ENCODE results near the gene ADGRE1. TPM values are rescaled to one million over a fixed set of nuclear protein-coding genes. Genes with fewer than 3 reads are reported as not detected.
A peak's percentile ranks its signal among the peaks of the same experiment; 100 is the strongest.

The ADGRE1 gene
- total and polyA plus RNA-seq, 2 of the 13 experiments (the other 11 are each of a cell fraction or from before 2014, with no cell fraction given): not detected

DNA sequence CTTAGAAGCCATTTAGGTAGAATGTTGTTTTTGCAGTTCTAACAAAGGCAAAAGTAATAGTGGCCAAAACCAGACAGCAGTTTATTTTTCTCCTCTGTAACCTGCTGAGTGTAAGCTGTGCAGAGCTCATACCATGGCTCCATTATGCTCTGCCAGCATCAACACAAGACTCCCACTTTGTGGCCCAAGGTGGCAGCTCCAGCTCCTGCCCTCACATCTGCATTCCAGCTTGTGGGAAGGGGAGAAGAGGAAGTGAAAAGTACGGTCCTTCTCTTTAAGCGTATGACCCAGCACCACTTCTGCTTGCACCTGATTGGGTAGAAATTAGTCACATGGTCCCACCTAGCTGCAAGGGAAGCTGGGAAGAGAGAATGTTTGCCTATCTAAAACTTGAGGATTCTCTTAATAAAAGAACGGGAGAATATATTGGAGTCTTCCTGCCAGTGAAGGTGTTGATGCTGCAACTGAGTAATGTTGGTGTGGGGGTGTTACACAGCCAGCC, 19.2 kb downstream of the ADGRE1 start (continued):
- TF ChIP-seq, protein P1, sequence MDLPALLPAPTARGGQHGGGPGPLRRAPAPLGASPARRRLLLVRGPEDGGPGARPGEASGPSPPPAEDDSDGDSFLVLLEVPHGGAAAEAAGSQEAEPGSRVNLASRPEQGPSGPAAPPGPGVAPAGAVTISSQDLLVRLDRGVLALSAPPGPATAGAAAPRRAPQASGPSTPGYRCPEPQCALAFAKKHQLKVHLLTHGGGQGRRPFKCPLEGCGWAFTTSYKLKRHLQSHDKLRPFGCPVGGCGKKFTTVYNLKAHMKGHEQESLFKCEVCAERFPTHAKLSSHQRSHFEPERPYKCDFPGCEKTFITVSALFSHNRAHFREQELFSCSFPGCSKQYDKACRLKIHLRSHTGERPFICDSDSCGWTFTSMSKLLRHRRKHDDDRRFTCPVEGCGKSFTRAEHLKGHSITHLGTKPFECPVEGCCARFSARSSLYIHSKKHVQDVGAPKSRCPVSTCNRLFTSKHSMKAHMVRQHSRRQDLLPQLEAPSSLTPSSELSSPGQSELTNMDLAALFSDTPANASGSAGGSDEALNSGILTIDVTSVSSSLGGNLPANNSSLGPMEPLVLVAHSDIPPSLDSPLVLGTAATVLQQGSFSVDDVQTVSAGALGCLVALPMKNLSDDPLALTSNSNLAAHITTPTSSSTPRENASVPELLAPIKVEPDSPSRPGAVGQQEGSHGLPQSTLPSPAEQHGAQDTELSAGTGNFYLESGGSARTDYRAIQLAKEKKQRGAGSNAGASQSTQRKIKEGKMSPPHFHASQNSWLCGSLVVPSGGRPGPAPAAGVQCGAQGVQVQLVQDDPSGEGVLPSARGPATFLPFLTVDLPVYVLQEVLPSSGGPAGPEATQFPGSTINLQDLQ (CRISPR knock-in tag; IDR thresholded peaks at IDR 0.05): no peak
- TF ChIP-seq, protein P2, sequence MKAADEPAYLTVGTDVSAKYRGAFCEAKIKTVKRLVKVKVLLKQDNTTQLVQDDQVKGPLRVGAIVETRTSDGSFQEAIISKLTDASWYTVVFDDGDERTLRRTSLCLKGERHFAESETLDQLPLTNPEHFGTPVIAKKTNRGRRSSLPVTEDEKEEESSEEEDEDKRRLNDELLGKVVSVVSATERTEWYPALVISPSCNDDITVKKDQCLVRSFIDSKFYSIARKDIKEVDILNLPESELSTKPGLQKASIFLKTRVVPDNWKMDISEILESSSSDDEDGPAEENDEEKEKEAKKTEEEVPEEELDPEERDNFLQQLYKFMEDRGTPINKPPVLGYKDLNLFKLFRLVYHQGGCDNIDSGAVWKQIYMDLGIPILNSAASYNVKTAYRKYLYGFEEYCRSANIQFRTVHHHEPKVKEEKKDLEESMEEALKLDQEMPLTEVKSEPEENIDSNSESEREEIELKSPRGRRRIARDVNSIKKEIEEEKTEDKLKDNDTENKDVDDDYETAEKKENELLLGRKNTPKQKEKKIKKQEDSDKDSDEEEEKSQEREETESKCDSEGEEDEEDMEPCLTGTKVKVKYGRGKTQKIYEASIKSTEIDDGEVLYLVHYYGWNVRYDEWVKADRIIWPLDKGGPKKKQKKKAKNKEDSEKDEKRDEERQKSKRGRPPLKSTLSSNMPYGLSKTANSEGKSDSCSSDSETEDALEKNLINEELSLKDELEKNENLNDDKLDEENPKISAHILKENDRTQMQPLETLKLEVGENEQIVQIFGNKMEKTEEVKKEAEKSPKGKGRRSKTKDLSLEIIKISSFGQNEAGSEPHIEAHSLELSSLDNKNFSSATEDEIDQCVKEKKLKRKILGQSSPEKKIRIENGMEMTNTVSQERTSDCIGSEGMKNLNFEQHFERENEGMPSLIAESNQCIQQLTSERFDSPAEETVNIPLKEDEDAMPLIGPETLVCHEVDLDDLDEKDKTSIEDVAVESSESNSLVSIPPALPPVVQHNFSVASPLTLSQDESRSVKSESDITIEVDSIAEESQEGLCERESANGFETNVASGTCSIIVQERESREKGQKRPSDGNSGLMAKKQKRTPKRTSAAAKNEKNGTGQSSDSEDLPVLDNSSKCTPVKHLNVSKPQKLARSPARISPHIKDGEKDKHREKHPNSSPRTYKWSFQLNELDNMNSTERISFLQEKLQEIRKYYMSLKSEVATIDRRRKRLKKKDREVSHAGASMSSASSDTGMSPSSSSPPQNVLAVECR (CRISPR knock-in tag; IDR thresholded peaks at IDR 0.05; ENCODE audit: borderline replicate concordance): no peak
- TF ChIP-seq, protein P3, sequence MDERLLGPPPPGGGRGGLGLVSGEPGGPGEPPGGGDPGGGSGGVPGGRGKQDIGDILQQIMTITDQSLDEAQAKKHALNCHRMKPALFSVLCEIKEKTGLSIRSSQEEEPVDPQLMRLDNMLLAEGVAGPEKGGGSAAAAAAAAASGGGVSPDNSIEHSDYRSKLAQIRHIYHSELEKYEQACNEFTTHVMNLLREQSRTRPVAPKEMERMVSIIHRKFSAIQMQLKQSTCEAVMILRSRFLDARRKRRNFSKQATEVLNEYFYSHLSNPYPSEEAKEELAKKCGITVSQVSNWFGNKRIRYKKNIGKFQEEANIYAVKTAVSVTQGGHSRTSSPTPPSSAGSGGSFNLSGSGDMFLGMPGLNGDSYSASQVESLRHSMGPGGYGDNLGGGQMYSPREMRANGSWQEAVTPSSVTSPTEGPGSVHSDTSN (CRISPR knock-in tag; IDR thresholded peaks at IDR 0.05): no peak

DNA sequence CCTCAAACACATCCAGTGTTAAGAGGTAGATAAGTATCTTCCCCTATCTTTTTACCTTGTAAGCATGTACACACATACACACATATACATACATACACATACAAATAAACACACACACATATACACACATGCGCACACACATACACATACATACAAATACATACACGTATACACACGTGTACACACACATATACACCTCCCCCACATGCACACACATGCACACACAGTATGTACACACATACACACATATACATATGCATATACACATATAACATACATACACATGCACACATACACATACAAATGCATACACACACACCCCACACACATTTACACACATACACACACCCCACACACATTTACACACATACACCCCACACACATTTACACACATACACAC, 24.1 kb downstream of the ADGRE1 start:
- no TSS peak for BruUV-seq (replicated peaks)
- no peak for DNase-seq (ENCODE audit: low spot score)
- WGBS (ENCODE audit: low lambda C conversion rate): 36% methylated on average over 3 of the region's 3 CpGs
- intact Hi-C loops (cut with micrococcal nuclease; ENCODE audit: unreplicated experiment): no loop called here
- H3K79me2 ChIP-seq (ENCODE audit: insufficient read depth, low read length): no peaks in the 10 kb centered on the region
- H4K20me1 ChIP-seq (ENCODE audit: insufficient read depth, low read length): no peaks in the 10 kb centered on the region
- no peaks in the 10 kb centered on the region for H3K4me1 ChIP-seq (ENCODE audit: insufficient read depth, low read length)
- no peak overlapping the region for H3K4me3 ChIP-seq (replicated peaks in 1 of 3; ENCODE audit: insufficient read depth in 1 of 3, low read depth in 2 of 3, low read length in 3 of 3)
- H3K27me3 ChIP-seq (ENCODE audit: control insufficient read depth in 1 of 2, insufficient read depth in 2 of 2, low read length in 2 of 2): no peaks in the 10 kb centered on the region
- FAIRE-seq: no peak
- H3K9ac ChIP-seq (ENCODE audit: insufficient read depth, low read depth, low read length): no peak overlapping the region
- ChIA-PET POLR2A (no interaction called here), CTCF (ENCODE audit: low intra/inter-chr PET ratio, low total read pairs) (no interaction called here)
- peaks cover 35% of the 10 kb centered on the region for H3K9me3 ChIP-seq (ENCODE audit: low read length)
- TF ChIP-seq, protein P4, sequence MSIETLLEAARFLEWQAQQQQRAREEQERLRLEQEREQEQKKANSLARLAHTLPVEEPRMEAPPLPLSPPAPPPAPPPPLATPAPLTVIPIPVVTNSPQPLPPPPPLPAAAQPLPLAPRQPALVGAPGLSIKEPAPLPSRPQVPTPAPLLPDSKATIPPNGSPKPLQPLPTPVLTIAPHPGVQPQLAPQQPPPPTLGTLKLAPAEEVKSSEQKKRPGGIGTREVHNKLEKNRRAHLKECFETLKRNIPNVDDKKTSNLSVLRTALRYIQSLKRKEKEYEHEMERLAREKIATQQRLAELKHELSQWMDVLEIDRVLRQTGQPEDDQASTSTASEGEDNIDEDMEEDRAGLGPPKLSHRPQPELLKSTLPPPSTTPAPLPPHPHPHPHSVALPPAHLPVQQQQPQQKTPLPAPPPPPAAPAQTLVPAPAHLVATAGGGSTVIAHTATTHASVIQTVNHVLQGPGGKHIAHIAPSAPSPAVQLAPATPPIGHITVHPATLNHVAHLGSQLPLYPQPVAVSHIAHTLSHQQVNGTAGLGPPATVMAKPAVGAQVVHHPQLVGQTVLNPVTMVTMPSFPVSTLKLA (IDR thresholded peaks at IDR 0.05): peak; percentile 67
- TF ChIP-seq, protein P5, sequence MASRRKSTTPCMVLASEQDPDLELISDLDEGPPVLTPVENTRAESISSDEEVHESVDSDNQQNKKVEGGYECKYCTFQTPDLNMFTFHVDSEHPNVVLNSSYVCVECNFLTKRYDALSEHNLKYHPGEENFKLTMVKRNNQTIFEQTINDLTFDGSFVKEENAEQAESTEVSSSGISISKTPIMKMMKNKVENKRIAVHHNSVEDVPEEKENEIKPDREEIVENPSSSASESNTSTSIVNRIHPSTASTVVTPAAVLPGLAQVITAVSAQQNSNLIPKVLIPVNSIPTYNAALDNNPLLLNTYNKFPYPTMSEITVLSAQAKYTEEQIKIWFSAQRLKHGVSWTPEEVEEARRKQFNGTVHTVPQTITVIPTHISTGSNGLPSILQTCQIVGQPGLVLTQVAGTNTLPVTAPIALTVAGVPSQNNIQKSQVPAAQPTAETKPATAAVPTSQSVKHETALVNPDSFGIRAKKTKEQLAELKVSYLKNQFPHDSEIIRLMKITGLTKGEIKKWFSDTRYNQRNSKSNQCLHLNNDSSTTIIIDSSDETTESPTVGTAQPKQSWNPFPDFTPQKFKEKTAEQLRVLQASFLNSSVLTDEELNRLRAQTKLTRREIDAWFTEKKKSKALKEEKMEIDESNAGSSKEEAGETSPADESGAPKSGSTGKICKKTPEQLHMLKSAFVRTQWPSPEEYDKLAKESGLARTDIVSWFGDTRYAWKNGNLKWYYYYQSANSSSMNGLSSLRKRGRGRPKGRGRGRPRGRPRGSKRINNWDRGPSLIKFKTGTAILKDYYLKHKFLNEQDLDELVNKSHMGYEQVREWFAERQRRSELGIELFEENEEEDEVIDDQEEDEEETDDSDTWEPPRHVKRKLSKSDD (CRISPR knock-in tag; IDR thresholded peaks at IDR 0.05; ENCODE audit: low read depth): no peak
- no peaks in the 10 kb centered on the region for H3K36me3 ChIP-seq (replicated peaks in 1 of 2; ENCODE audit: control insufficient read depth in 1 of 2, insufficient read depth in 2 of 2, low read length in 2 of 2)
- H3K4me2 ChIP-seq (ENCODE audit: low read depth, low read length): no peak overlapping the region
- no peak overlapping the region for H3K27ac ChIP-seq (ENCODE audit: extremely low read length, insufficient read depth, low read length)
- in situ Hi-C loops (cut with HindIII; ENCODE audit: extremely low pct_ligation_motif_present, low pct_unique_long_range_greater_than_20kb): no loop called here
- H2AFZ ChIP-seq (ENCODE audit: low read length): no peak overlapping the region
- no peak for ATAC-seq

Data from HepG2 (cell line).